K562 (cell line): ENCODE data around the gene MED29. TPM values are rescaled to one million over a fixed set of nuclear protein-coding genes. Genes with fewer than 3 reads are reported as not detected.

Experiments
- AFF1 ChIP-seq, 2 experiments: fragments of 450-650 bp; IDR thresholded peaks; 2 replicates each; pipeline ENCODE4 v1.6.1; 2018; ENCODE audit warnings: mild to moderate bottlenecking in 2 of 2, low read depth in 1 of 2; ENCODE audit not compliant: partially characterized antibody in 2 of 2
- BRD9 ChIP-seq: fragments of 450-650 bp; IDR thresholded peaks from 2 replicates; pipeline ENCODE4 v1.6.1; 2018; ENCODE audit warnings: low read depth; ENCODE audit not compliant: partially characterized antibody
- CXXC5 ChIP-seq: fragments of 250-450 bp; sonication (Bioruptor Pico); IDR thresholded peaks from 2 replicates; pipeline ENCODE4 v1.8.0; 2022; ENCODE audit warnings: inconsistent platforms, mild to moderate bottlenecking, moderate library complexity
- KLF1 ChIP-seq: fragments of 450-650 bp; IDR thresholded peaks from 2 replicates; pipeline ENCODE4 v1.6.1; 2016; ENCODE audit warnings: missing genetic modification characterization, missing compliant biosample characterization
- MAFK ChIP-seq: IDR thresholded peaks from 2 replicates; pipeline ENCODE4 v1.6.1; 2011; ENCODE audit warnings: low read length, improper control_type of control experiment
- POLR3A ChIP-seq: IDR thresholded peaks from 2 replicates; pipeline ENCODE4 v1.6.1; 2011; ENCODE audit warnings: borderline replicate concordance, mild to moderate bottlenecking, moderate library complexity; ENCODE audit not compliant: insufficient read length, insufficient read depth; ENCODE audit errors: extremely low read depth
- SNIP1 ChIP-seq: fragments of 450-650 bp; IDR thresholded peaks from 2 replicates; pipeline ENCODE4 v1.7.1; 2017; ENCODE audit warnings: low read depth, mild to moderate bottlenecking
- STAT5B ChIP-seq: fragments of 250-450 bp; sonication (Bioruptor Pico); IDR thresholded peaks from 2 replicates; pipeline ENCODE4 v1.8.0; 2021; ENCODE audit warnings: mild to moderate bottlenecking, inconsistent platforms
- ZNF707 ChIP-seq: fragments of 250-450 bp; sonication (Bioruptor Pico); conservative IDR thresholded peaks from 2 replicates; pipeline ENCODE4 v1.8.0; 2022; ENCODE audit warnings: inconsistent platforms, mild to moderate bottlenecking, moderate library complexity
- polyA plus RNA-seq, 8 experiments: library from polyadenylated mRNA; depleted of rRNA in 4 of 8; stranded (reverse) in 5 of 8; unstranded in 3 of 8; fragments of >200 nt; fragmentation: Nextera tagmentation in 2 of 8; fragmentation: Illumina TruSeq in 1 of 8; extraction: Ambion mirVana in 2 of 8; extraction: Trizol in 1 of 8; gene quantifications; 2 replicates each; pipeline versions ENCODE4 v1.2.1 to v1.2.3, GENCODE V29; 2011 to 2014; ENCODE audit warnings: inconsistent platforms in 1 of 8, missing spikeins in 1 of 8
- total RNA-seq, 7 experiments: library from RNA; depleted of rRNA in 6 of 7; stranded (reverse); fragments of >200 nt in 6 of 7; fragmentation: Illumina TruSeq in 2 of 7; extraction: Trizol in 2 of 7; gene quantifications; 2 replicates each; pipeline versions ENCODE4 v1.2.1 to v1.2.3, GENCODE V29; 2011 to 2021; ENCODE audit warnings: low replicate concordance in 1 of 7
- TF ChIP-seq, protein P1 (sequence below), 3 experiments: fragments of 200-800 bp in 1 of 3; sonication (Bioruptor generic) in 1 of 3; sonication (generic) in 1 of 3; formaldehyde crosslinking in 1 of 3; IDR thresholded peaks; 2 replicates each; pipeline versions ENCODE4 v1.6.1 to v1.8.0; 2016 to 2022; ENCODE audit warnings: mild to moderate bottlenecking in 2 of 3, missing compliant biosample characterization in 2 of 3, missing genetic modification characterization in 2 of 3, missing genetic modification reagents in 1 of 3
- TF ChIP-seq, protein P2 (sequence below): sonication (generic); formaldehyde crosslinking; IDR thresholded peaks from 2 replicates; pipeline ENCODE4 v1.8.0; 2022; ENCODE audit warnings: mild to moderate bottlenecking, missing genetic modification reagents
- TF ChIP-seq, protein P3 (sequence below): fragments of 250-450 bp; sonication (Bioruptor Pico); IDR thresholded peaks from 2 replicates; pipeline ENCODE4 v1.8.0; 2021; ENCODE audit warnings: moderate library complexity, mild to moderate bottlenecking, inconsistent platforms

The MED29 gene
- total and polyA plus RNA-seq, 9 of the 15 experiments (the other 6 are each of a cell fraction or from before 2014, with no cell fraction given): 1.8 to 22.6 (median 12.4) TPM

DNA sequence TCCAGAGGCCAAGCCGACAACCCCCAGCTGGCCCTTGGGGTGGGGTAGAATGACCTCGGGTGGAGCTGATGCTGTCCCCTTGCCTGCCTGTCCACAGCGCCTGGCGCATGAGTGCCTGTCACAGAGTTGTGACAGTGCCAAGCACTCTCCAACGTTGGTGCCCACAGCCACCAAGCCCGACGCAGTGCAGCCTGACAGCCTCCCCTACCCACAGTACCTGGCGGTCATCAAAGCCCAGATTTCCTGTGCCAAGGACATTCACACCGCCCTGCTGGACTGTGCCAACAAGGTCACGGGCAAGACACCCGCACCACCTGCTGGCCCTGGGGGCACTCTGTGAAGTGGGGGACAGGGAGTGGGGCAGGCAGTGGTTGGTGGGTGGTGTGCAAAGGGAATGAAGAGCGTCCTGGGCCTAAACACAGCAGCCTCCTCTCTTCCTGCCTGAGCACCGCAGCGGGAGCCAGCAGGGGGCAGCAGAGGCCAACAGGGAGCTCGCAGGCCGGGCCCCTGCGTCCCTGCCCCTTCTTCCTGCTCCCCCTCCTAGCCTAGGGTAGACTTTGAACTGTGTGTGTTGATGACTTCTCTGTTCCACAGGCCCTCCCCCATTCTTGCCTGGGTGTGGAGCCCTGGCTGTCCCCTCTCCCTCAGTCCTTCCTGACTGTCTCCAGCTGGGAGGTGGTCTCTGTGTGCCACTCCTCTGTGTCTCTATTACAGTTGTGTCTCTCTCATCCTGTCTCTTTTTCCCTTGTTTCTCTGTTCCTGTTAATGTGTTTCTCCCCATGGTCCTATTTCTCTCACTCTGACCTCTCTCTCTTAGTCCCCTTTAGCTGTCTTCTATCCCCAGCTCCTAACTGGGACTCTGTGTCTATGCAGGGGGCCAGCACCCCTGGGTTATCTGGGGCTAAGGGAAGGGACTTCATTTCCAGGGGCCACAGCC is 6.5 kb downstream of the MED29 start (continued):
- TF ChIP-seq CXXC5 (CRISPR knock-in tag) (peak; percentile 65), SNIP1 (no peak), AFF1 (IDR thresholded peaks at IDR 0.05; ENCODE audit: low read depth in 1 of 2, partially characterized antibody in 2 of 2) (no peak), ZNF707 (no peak), POLR3A (no peak), BRD9 (peak; percentile 92), STAT5B (CRISPR knock-in tag) (no peak), MAFK (no peak), KLF1 (no peak)
- TF ChIP-seq, protein P1, sequence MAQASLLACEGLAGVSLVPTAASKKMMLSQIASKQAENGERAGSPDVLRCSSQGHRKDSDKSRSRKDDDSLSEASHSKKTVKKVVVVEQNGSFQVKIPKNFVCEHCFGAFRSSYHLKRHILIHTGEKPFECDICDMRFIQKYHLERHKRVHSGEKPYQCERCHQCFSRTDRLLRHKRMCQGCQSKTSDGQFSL (CRISPR knock-in tag; IDR thresholded peaks at IDR 0.05): peak; percentile 87
- TF ChIP-seq, protein P1 (tag; IDR thresholded peaks at IDR 0.05): peak in 1 of 2 experiments; percentile 74; a peak in 1 of 4 replicates
- TF ChIP-seq, protein P2, sequence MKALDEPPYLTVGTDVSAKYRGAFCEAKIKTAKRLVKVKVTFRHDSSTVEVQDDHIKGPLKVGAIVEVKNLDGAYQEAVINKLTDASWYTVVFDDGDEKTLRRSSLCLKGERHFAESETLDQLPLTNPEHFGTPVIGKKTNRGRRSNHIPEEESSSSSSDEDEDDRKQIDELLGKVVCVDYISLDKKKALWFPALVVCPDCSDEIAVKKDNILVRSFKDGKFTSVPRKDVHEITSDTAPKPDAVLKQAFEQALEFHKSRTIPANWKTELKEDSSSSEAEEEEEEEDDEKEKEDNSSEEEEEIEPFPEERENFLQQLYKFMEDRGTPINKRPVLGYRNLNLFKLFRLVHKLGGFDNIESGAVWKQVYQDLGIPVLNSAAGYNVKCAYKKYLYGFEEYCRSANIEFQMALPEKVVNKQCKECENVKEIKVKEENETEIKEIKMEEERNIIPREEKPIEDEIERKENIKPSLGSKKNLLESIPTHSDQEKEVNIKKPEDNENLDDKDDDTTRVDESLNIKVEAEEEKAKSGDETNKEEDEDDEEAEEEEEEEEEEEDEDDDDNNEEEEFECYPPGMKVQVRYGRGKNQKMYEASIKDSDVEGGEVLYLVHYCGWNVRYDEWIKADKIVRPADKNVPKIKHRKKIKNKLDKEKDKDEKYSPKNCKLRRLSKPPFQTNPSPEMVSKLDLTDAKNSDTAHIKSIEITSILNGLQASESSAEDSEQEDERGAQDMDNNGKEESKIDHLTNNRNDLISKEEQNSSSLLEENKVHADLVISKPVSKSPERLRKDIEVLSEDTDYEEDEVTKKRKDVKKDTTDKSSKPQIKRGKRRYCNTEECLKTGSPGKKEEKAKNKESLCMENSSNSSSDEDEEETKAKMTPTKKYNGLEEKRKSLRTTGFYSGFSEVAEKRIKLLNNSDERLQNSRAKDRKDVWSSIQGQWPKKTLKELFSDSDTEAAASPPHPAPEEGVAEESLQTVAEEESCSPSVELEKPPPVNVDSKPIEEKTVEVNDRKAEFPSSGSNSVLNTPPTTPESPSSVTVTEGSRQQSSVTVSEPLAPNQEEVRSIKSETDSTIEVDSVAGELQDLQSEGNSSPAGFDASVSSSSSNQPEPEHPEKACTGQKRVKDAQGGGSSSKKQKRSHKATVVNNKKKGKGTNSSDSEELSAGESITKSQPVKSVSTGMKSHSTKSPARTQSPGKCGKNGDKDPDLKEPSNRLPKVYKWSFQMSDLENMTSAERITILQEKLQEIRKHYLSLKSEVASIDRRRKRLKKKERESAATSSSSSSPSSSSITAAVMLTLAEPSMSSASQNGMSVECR (CRISPR knock-in tag): no peak
- TF ChIP-seq, protein P3, sequence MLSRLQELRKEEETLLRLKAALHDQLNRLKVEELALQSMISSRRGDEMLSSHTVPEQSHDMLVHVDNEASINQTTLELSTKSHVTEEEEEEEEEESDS: no peak
